ENCODE results near the gene AMPD3. TPM values are rescaled to one million over a fixed set of nuclear protein-coding genes. Genes with fewer than 3 reads are reported as not detected.
A peak's percentile ranks its signal among the peaks of the same experiment; 100 is the strongest.

Gene AMPD3
- total RNA-seq, 1 donor from 2014 or later = 12.9 TPM

DNA sequence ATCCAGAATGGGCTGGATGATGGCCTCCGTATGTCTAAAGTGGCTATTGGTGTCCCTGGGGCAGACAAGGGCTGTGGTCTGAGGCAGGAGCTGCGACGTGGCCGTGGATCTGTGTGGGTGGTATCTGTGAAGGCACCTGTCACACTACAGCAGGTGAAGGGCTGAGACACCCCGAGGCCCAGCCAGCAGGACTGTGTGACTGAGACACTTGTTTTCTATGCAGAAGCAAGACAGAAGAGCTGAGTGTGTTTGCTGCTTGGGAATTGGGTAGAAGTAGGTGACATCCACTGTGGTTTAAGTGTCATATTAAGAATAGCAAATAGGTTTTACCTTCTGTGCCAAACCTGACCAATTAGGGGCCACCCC is 35.0 kb downstream of the AMPD3 start:
- Mint-ChIP-seq H3K27me3 (no peaks in the 10 kb centered on the region), H3K9me3 (ENCODE audit: low read depth) (no peaks in the 10 kb centered on the region), H3K4me3 (ENCODE audit: low read depth) (no peak overlapping the region), H3K36me3 (ENCODE audit: insufficient read depth) (peaks cover 10% of the 10 kb centered on the region), H3K27ac (no peak overlapping the region), H3K4me1 (ENCODE audit: low read depth) (no peaks in the 10 kb centered on the region)
- DNase-seq (ENCODE audit: low spot score, unreplicated experiment) = no peak
- TF ChIP-seq CTCF (IDR thresholded peaks at IDR 0.05; ENCODE audit: unreplicated experiment) = no peak

DNA sequence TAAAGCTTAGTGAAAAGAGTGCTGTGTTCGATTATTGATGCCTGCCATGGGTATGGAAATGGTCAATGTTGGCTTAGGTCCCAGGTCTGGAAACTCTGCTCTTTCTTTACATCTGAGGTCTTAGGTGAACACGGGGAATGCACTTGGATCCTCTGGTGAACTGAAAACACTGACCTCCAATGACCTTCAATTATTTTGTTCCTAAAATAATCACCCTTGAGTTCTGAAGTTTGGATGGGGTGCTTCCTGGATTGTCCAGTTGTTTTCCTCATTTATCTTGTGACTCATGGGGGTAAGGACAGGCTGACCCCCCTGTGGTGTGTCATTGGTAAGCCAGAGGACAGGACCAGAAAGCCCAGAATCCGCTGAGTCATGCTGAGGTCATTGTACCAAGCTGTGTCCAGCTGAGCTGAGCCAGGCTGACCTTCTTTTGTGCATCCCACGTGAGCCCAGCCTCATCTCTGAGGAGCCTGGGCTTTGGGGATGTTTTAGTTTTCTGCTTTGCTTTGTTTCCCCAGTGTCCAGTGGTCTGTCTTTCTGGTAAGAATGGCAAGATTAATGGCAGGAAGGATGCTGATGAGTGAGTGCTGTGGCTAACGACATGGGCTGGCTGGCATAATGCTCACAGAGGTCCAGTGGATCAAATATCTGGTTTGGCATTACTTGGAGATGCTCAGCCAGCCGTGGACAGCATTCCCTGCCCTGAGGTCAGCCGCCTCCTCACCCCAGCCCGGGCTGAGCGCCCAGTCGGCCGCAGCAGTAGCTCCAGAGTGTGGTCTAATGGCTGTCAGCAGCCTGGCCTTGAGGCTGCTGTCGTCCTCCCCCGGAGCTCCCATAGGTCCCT is 35.6 kb downstream of the AMPD3 start:
- no peak for TF ChIP-seq CTCF (IDR thresholded peaks at IDR 0.05; ENCODE audit: unreplicated experiment)
- H3K4me1 Mint-ChIP-seq (ENCODE audit: low read depth) = no peaks in the 10 kb centered on the region
- no peaks in the 10 kb centered on the region for H3K9me3 Mint-ChIP-seq (ENCODE audit: low read depth)
- H3K27ac Mint-ChIP-seq = no peak overlapping the region
- H3K27me3 Mint-ChIP-seq = no peaks in the 10 kb centered on the region
- DNase-seq (ENCODE audit: low spot score, unreplicated experiment) = no peak
- no peak overlapping the region for H3K4me3 Mint-ChIP-seq (ENCODE audit: low read depth)
- peaks cover 10% of the 10 kb centered on the region for H3K36me3 Mint-ChIP-seq (ENCODE audit: insufficient read depth)

- no peak for TF ChIP-seq CTCF (IDR thresholded peaks at IDR 0.05; ENCODE audit: unreplicated experiment)
- H3K9me3 Mint-ChIP-seq (ENCODE audit: low read depth) = no peaks in the 10 kb centered on the region
- H3K4me3 Mint-ChIP-seq (ENCODE audit: low read depth) = no peak overlapping the region
- H3K27ac Mint-ChIP-seq = no peak overlapping the region
- no peaks in the 10 kb centered on the region for H3K27me3 Mint-ChIP-seq
- peaks cover 13% of the 10 kb centered on the region for H3K36me3 Mint-ChIP-seq (ENCODE audit: insufficient read depth)
- H3K4me1 Mint-ChIP-seq (ENCODE audit: low read depth) = no peaks in the 10 kb centered on the region
- DNase-seq (ENCODE audit: low spot score, unreplicated experiment) = no peak
These were observed 37.0 kb downstream of the AMPD3 start for GRCh38 chr11:10492084-10492483.

DNA sequence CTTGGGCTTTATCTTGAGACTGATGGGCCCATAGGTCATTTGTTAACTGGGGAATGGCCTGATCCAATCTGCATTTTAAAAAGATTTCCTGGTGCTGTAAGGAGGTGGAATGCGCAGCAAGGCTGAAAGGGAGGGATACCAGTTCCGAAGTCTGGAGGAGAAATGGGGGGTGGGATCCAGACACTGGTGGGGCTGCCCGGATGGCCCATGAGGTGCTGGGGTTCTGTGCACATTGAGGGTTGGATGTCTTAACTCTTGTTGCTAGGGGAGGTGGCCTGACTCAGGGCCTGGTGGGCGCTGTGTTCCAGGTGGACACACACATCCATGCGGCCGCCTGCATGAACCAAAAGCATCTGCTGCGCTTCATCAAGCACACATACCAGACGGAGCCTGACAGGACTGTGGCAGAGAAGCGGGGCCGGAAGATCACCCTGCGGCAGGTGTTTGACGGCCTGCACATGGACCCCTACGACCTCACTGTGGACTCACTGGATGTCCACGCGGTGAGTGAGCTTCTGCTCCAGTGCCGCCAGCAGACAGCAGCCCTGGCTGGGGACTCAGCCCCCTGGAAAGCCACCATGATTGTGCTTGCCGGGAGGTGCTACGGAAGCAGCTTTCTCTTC is 38.1 kb downstream of the AMPD3 start:
- no peaks in the 10 kb centered on the region for H3K27me3 Mint-ChIP-seq
- H3K4me1 Mint-ChIP-seq (ENCODE audit: low read depth) = no peaks in the 10 kb centered on the region
- peak overlapping the region; percentile 33 for H3K27ac Mint-ChIP-seq
- H3K36me3 Mint-ChIP-seq (ENCODE audit: insufficient read depth) = peaks cover 13% of the 10 kb centered on the region
- H3K9me3 Mint-ChIP-seq (ENCODE audit: low read depth) = no peaks in the 10 kb centered on the region
- DNase-seq (ENCODE audit: low spot score, unreplicated experiment) = no peak
- no peak overlapping the region for H3K4me3 Mint-ChIP-seq (ENCODE audit: low read depth)
- no peak for TF ChIP-seq CTCF (IDR thresholded peaks at IDR 0.05; ENCODE audit: unreplicated experiment)

DNA sequence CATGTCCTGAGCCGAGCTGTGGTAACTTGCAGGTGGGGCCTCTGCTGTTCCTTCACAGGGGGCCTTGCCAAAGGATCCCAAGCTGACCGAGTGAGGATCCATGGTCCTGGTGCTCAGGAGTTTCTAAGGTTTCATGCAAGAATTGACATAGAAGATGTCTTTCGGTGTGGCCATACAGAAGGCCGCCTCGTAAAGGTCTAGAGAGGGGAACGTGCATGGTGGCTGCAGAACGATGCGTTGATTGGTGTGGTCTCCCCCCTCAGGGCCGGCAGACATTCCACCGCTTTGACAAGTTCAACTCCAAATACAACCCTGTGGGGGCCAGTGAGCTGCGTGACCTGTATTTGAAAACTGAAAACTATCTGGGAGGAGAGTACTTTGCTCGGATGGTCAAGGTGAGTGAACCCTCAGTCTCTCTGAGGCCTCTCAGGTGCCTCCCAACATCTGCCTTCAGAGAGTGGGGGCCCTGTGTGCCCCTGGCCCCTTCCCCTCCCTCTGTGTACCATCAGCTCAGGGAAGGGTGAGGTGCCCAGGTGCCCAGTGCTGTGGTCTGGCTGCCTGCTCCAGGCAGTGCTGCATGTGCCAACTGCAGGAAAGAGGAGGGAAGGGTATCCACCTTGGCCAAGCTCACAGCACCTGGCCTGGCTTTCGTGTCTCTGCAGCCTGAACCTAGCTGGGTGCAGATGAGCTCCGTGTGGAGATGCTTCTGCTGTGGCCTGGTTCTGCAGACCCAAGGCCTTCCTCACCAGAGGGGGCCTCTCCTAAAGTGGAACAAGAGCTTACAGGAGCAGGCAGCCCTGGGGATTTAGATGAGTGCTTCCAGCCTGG is 39.8 kb downstream of the AMPD3 start:
- no peaks in the 10 kb centered on the region for H3K27me3 Mint-ChIP-seq
- DNase-seq (ENCODE audit: low spot score, unreplicated experiment) = no peak
- H3K9me3 Mint-ChIP-seq (ENCODE audit: low read depth) = no peaks in the 10 kb centered on the region
- no peak for TF ChIP-seq CTCF (IDR thresholded peaks at IDR 0.05; ENCODE audit: unreplicated experiment)
- peaks cover 14% of the 10 kb centered on the region for H3K36me3 Mint-ChIP-seq (ENCODE audit: insufficient read depth)
- no peaks in the 10 kb centered on the region for H3K4me1 Mint-ChIP-seq (ENCODE audit: low read depth)
- no peak overlapping the region for H3K27ac Mint-ChIP-seq
- no peak overlapping the region for H3K4me3 Mint-ChIP-seq (ENCODE audit: low read depth)

Measured in progenitor cell of endocrine pancreas (in vitro differentiated cells).